Measurements from ENCODE around the gene FAM193B.
A peak's percentile ranks its signal among the peaks of the same experiment; 100 is the strongest.

FAM193B gene

DNA sequence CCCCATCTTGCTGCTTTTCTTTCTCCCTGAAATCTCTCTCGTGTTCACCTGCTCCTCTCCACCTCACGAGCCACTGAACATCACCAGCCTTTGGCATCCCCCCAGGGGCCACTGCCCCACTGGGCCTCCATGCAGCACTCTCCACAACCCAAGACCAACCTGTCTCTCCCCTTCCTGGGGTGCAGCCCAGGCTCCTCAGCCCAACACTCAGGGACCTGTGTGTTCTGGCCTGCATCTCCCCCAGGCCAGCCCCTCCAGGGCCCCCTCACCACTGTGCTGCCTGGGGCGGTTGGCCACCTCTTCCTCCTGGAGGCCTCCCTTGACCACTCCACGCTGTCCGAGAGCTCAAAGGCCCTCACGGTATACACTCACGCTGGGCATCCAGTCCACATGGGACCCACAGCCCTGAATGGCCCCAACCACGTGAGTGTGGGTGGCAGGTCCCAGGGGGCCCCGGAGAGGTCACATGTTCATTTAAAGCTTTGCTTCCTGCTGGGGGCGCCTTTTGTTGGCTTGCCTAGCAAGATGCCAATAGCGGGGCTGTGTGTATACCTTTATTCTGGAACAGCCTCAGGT, 44.3 kb downstream of the FAM193B start:
- TF ChIP-seq ZNF274 (IDR thresholded peaks at IDR 0.05; ENCODE audit: low read depth, low read length) = no peak
- H3K4me3 ChIP-seq (ENCODE audit: low read length) = peak overlapping the region; percentile 66; the same call in 1 of the 2 replicates

DNA sequence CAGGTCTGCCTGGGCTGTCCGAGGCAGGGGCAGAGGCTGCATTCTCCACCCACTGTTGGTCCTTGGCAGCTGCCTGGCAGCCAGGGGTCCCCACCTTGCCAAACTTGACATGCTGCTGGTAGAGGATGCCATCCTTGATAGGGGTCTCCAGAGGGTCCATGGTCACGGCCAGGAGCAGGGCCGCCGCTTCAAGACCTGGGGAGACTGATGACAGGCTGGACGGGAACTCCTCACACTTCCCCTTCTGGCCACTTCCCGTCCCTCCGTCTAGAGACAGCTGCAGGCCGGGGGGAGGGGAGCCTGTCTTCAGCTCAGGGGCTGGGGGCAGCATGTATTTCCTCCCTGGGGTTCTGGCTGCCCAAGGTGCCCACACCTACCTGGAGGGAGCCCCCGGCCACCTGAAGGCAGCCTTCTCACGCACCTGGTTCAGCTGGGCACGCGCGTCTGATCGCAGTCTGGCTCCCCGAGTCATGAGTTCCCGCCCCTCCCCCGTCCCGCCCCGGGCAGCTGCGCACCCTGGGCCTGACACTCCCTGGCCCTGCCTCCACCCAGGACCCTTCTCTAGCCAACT, 44.9 kb downstream of the FAM193B start, which contains the start of gene DOK3:
Gene DOK3 (minus strand): TSS at position 446 of the 571 bp plus-strand sequence. CDS start 286 bp downstream, at position 160.
- no peak for TF ChIP-seq ZNF274 (IDR thresholded peaks at IDR 0.05; ENCODE audit: low read depth, low read length)
- peak within 1 kb of the TSS; percentile 66; the same call in 1 of the 2 replicates for H3K4me3 ChIP-seq (ENCODE audit: low read length)

DNA sequence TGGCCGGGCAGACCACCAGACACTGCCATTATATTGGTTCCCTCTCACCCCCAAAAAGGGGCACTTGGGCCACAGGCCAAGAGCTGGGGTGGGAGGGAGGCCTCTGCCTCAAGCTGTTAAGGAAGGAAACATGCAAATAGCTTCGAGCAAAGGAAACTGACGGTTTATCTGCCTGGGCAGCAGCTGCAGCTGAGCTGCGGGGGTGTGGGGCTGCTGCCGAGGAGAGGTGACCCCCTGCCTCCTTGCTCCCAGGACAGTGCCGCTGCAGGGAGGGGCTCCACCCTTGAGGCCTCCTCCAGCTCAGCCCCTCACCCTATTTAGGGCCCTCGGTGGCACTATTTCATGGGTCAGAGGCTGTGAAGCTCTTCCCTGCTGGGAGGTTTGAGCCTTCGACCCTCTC, 45.5 kb downstream of the FAM193B start:
- no peak for TF ChIP-seq ZNF274 (IDR thresholded peaks at IDR 0.05; ENCODE audit: low read depth, low read length)
- H3K4me3 ChIP-seq (ENCODE audit: low read length) = peak overlapping the region; percentile 66; the same call in 1 of the 2 replicates

DNA sequence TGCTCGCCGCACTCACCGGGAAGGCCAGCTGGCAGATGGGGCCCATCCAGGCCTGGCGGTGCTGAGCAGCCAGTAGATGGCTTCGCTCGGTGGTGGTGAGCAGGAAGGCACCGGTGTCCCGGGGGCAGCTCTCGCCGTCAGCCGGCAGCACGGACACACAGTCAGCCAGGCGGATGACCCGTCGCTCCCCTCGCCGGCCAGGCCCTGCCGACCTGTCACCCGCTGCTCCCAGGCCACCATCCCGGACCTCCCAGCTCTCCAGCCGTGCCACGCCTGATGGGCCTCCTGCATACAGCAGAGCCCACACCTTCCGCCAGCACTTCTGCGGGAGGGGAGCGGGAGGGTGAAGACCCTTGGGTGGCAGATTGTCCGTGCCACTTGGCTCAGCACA, 46.1 kb downstream of the FAM193B start:
- TF ChIP-seq ZNF274 (IDR thresholded peaks at IDR 0.05; ENCODE audit: low read depth, low read length) = no peak
- peak overlapping the region; percentile 66; the same call in 1 of the 2 replicates for H3K4me3 ChIP-seq (ENCODE audit: low read length)

DNA sequence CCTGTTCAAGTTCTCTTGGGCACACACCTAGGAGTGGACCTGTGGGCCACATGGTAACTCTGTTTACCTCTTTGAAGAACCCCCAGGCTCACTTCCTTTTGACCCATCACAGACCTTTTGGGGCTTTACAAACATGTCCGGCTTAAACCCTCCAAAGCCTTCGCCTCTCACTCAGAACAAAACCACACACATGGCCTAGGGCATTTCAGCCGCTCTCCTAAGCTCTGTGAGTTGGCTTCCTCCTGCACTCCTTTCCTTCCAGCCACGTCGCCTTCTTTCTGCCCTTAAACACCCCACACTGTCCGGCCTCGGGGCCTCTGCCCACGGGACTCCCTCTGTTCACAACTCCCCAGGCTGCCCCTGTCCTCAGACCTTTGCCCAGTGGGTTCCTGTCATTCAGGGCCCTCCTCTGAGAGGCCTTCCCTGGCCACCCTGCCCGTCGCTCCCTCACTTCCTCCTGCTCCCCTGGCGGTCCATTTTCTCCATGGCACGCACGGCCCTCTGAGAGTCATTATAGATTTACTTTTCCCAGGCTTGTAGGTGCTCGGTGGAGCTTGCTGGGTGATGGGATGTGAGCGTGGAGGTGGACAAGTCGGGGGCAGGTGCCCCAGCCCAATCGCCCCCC, 46.7 kb downstream of the FAM193B start:
- no peak for TF ChIP-seq ZNF274 (IDR thresholded peaks at IDR 0.05; ENCODE audit: low read depth, low read length)
- H3K4me3 ChIP-seq (ENCODE audit: low read length) = peak overlapping the region; percentile 66; the same call in 1 of the 2 replicates

DNA sequence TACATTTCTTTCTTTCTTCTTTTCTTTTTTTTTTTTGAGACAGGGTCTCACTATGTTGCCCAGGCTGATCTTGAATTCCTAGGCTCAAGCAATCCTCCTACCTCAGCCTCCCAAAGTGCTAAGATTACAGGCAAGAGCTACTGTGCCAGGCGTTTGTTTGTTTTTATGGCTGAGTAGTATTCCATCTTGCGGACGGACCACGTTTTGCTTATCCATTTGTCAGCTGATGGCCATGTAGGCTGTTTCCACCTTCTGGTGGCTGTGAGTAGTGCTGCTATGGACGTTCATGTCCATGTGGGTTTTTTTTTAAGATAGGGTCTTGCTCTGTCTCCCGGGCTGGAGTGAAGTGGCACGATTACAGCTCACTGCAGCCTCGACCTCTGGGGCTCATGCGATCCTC, 47.2 kb downstream of the FAM193B start:
- no peak for TF ChIP-seq ZNF274 (IDR thresholded peaks at IDR 0.05; ENCODE audit: low read depth, low read length)
- H3K4me3 ChIP-seq (ENCODE audit: low read length) = peak overlapping the region; percentile 66; the same call in 1 of the 2 replicates

DNA sequence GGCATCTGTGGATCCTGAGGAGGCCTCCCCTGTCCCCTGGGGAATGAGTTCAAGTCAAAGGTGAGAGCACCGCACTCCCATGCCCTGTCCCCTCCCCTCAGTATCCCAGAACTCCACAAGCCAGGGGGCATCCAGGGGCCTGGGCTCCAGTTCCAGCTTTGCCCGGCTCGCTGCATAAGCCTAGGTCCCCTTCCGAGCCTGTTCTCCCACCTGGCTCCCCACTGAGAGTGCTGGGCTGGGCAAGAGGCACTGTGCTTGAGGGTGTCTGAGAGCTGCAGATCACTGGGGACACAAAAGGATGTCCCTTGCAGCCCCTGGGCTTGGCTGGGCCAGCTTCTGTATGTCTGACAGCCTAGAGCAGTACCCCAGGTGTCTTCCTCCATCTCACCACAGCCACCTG, 49.3 kb downstream of the FAM193B start:
- H3K4me3 ChIP-seq (ENCODE audit: low read length) = no peak overlapping the region

DNA sequence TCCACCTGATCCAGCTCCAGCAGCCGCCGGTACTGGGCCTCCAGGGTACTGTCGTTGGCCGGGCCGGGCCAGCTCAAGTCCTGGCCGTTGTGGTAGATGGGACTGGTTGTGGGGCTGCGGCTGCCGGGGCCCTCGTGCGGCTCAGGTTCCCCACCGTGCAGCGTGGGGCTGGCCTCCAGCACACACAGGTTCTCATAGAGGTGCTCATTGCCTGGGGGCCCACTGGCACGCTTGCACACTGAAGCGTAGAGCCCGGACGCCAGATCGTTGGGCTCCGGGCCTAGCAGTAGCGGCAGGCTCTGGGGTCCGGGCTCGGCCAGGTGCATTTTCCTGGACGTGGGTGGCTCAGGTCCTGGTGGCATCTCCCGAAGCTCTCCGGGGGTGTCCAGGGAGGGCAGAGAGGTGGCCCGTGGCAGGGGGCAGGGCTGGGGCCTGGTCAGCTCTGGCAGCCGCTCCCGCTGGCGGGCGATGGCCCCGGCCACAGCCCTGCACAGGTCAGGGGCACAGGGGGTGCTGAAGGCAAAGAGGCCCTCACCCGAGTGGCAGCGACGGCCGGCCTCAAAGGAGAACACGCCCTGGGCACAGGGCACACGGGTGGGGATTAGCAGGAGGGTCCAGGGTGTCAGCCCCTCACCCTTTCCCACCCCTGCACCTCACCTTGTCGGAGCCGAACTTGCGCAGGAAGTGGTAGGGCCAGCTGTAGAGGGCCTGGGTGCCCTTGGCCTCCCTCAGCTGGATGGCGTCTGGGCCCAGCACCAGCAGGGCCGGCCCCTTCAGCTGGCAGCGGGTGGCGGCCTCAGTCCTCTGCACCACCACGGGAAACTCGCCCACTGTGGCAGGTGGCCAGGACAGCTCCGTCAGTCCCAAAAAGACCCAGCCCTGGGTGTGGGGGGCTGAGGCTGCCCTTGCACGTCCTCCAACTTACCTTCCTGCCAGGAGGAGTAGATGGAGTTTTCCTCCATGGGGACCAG, 50.0 kb downstream of the FAM193B start:
- H3K4me3 ChIP-seq (ENCODE audit: low read length) = no peak overlapping the region
- TF ChIP-seq ZNF274 (IDR thresholded peaks at IDR 0.05; ENCODE audit: low read depth, low read length) = no peak

More for the DNA sequence above, 49.3 kb downstream of the FAM193B start:
- TF ChIP-seq ZNF274 (IDR thresholded peaks at IDR 0.05; ENCODE audit: low read depth, low read length) = no peak

DNA sequence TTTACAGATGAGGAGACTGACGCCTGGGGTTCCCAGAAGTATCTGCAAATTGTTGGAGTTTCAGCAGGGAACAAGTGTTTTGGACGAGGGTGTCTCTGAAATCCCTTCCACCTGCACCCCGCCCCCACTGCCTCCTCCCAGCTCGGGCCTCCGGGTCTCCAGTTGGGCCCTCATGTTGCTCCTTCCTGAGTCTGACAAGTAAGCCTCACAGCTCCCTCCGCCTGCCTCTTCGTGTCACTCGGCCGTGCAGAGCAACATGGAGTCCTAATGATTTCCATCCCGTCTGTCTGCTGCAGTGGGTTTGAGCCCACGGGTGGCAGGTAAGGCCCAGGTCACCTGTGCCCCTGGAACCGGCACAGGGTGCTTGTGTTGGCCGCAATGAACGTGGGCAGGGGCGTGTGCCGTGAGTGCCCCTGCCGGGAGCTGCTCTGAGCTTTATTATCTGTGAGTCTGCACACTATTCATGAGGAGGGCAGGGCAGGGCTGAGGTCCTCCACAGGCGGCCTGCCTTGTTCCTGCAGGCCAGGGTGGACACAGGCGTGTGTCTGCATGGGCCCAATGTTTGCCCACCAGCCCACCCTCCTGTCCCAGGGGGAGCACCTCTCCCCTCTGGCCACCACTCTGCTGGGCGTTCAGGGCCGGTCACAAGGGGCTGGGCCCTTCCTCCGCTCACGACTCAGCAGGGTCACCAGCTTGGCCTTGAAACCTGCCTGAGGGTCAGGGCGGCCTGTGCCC, 50.8 kb downstream of the FAM193B start:
- TF ChIP-seq ZNF274 (IDR thresholded peaks at IDR 0.05; ENCODE audit: low read depth, low read length) = no peak
- H3K4me3 ChIP-seq (ENCODE audit: low read length) = no peak overlapping the region

DNA sequence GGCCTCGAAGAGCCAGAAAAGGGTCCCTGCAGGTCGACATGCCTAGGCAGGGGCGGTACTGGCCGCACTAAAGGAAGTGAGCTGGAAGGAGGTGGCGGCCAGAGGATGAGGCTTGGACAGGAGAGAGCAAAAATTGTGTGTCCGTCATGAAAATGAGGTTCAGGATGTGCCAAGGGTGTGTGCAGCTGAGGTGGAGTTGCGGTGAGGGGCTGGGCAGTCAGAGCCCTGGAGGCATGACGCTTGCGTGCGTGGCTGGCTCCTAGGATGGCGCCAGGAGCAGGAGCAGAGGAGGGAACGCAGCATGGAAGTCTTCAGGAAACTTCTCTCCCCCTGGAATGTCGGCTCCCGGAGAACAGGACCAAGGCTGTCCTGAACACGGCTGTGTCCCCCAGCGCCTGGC, 51.5 kb downstream of the FAM193B start:
- TF ChIP-seq ZNF274 (IDR thresholded peaks at IDR 0.05; ENCODE audit: low read depth, low read length) = no peak
- H3K4me3 ChIP-seq (ENCODE audit: low read length) = no peak overlapping the region; the same call in 1 of the 2 replicates

DNA sequence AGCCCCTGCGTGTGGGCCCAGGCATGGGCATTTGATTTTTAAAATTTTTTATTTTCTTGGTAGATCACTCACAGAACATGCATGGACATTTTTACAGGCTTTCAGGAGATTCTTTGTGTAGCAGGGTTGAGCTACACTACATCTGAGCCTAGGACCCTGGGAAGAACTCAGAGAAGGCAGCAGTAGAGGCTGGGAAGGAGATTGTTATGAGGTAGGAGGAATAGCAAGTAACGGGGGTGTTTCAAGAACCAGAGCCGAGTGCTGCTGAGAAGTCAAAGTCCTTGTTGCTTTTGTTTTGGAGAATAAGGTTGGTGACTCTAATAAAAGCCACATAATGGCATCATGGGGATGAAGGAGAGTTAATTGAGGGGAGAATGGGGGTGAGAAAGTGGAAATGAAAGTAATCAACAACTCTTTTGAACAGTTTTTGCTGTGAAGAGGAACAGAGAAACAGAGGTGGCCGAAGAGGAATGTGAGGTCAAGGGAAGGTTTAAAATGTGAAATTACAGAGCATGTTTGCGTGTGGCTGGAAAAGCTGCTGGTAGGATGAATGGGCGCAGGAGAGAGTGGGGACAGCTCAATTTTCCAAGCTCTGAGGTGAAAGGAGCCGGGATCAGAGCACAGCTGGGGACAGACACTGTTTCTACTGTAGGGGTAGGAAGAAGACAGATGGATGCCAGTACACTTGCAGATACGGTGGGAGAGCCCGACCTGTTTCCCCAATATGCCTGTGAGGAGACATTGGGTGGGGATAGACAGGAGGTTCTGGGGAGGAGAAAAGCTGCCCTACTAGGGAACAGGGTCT, 52.3 kb downstream of the FAM193B start:
- H3K4me3 ChIP-seq (ENCODE audit: low read length) = no peak overlapping the region; the same call in 1 of the 2 replicates
- no peak for TF ChIP-seq ZNF274 (IDR thresholded peaks at IDR 0.05; ENCODE audit: low read depth, low read length)

DNA sequence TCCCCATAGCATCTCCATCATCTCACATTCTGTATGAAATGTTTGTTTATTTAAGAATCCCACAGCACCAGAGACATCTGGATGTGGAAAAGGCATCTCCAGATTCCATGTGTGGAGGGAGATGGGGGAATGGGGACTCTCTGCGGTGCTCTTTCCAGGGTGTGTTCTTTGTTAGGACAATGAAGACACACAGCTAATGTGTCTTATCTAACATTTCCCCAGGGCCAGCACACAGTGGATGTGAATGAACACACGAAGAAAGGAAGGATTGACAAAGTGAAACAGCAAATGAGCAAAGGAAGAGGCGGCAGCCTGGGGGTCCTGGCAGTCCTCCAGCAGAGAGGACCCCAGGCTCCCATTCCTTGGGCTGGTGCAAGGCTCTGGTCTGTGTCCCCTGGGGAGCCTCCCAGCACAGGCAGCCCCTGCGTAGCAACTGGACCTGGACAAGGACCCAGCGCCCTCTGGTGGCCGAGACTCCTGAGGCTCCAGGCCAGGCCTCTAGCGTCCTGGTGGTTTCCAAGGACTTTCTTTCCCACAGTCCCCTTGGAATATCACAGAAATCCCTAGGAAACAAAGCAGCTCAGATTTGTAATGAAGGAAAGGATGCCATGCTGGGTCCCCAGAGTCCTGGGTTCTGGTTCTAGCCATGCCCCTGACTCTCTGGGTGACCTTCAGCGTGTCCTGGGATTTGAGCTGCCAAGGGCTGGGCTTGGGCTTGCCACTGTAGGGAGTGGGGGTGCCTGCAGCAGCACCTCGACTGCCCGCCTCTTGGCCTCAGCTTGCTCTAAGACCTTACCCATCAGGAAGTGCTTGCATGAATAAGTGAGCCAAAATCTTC, 53.5 kb downstream of the FAM193B start:
- no peak overlapping the region for H3K4me3 ChIP-seq (ENCODE audit: low read length)
- TF ChIP-seq ZNF274 (IDR thresholded peaks at IDR 0.05; ENCODE audit: low read depth, low read length) = no peak
